Measurements from ENCODE around the gene CXCR5. TPM values are rescaled to one million over a fixed set of nuclear protein-coding genes. Genes with fewer than 3 reads are reported as not detected.

Gene CXCR5
- total and polyA plus RNA-seq, 4 donors, result 0.06 to 0.92 TPM; not detected in 2

DNA sequence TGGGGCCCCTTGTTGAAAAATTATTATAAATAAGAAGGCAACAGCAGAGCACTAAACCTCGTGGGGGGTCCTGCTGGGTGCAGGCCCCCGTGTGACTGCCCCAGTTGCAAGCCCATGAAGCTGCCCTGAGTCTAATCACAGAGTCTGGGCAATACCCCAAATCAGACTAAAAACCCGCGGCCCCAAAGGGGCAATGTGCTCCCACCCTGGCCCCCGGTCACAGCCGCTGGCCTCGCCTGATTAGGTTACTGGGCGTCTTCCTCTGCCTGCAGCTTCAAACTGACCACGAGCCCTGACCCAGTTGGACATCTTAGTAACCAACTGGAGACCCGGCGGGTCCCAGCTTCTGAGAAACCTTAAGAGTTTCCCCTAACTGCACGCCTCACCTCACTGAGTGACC, 1.6 kb downstream of the CXCR5 start (continued):
- TF ChIP-seq, protein P1, sequence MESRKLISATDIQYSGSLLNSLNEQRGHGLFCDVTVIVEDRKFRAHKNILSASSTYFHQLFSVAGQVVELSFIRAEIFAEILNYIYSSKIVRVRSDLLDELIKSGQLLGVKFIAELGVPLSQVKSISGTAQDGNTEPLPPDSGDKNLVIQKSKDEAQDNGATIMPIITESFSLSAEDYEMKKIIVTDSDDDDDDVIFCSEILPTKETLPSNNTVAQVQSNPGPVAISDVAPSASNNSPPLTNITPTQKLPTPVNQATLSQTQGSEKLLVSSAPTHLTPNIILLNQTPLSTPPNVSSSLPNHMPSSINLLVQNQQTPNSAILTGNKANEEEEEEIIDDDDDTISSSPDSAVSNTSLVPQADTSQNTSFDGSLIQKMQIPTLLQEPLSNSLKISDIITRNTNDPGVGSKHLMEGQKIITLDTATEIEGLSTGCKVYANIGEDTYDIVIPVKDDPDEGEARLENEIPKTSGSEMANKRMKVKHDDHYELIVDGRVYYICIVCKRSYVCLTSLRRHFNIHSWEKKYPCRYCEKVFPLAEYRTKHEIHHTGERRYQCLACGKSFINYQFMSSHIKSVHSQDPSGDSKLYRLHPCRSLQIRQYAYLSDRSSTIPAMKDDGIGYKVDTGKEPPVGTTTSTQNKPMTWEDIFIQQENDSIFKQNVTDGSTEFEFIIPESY (IDR thresholded peaks at IDR 0.05), result no peak
- TF ChIP-seq GABPA (IDR thresholded peaks at IDR 0.05 in 1 of 2, conservative IDR thresholded peaks at IDR 0.05 in 1 of 2) (no peak), HNF4A (conservative IDR thresholded peaks at IDR 0.05) (no peak), JUND (IDR thresholded peaks at IDR 0.05) (no peak), NR2F2 (IDR thresholded peaks at IDR 0.05) (no peak), HNF4G (IDR thresholded peaks at IDR 0.05) (no peak)
- TF ChIP-seq, protein P2, sequence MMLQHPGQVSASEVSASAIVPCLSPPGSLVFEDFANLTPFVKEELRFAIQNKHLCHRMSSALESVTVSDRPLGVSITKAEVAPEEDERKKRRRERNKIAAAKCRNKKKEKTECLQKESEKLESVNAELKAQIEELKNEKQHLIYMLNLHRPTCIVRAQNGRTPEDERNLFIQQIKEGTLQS (IDR thresholded peaks at IDR 0.05), result no peak
- TF ChIP-seq, protein P3, sequence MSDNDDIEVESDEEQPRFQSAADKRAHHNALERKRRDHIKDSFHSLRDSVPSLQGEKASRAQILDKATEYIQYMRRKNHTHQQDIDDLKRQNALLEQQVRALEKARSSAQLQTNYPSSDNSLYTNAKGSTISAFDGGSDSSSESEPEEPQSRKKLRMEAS (IDR thresholded peaks at IDR 0.05), result no peak

DNA sequence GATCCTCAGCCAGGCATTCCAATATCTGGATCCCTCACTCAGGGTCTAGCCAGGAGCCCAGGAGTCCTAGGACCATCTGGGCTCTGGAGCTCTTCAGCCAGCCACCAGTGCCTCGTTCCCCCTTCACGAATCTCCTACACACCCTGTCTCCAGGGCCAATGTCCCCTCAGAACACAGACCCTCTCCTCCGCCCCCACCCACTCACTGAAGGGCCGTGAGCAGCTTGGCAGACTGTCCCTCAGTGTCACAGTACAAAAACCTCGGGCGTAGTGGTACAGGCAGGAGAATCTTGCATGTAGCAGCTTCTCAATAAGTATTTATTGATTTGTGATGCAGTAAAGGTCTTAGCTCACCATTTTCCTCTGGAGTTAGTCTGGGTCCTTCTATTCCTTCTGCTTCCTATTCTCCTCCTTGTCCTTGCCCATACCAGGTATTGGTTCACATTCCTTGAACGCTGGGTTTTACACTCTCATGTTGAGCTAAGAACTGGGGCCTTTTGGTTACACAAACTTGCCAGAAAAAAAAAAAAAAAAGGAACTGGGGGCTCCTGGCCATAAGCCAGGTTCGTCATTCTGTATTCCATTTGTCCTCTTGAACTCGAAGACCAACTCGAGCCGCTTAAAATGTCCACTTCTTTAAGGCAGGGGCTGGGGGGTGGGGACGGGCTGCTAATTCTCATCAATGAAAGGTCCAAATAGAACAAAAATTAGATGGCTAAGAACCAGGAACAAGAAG, 2.3 kb downstream of the CXCR5 start:
- no peak overlapping the region for H3K4me3 ChIP-seq (ENCODE audit: low read depth in 1 of 3, low read length in 3 of 3)
- no peaks in the 10 kb centered on the region for H3K9me3 ChIP-seq (ENCODE audit: control insufficient read depth in 4 of 4, low read length in 3 of 4)
- 76% methylated on average over 12 of the region's 12 CpGs for WGBS
- DNase-seq (ENCODE audit: low spot score), result no peak
- H3K36me3 ChIP-seq (ENCODE audit: control insufficient read depth in 4 of 4, insufficient read depth in 3 of 4, low read depth in 1 of 4, low read length in 3 of 4), result no peaks in the 10 kb centered on the region
- no peak overlapping the region for H3K9ac ChIP-seq (ENCODE audit: low read depth in 1 of 2, low read length in 2 of 2)
- no peak for TF ChIP-seq TAF1 (conservative IDR thresholded peaks at IDR 0.05)
- no peak for TF ChIP-seq RAD21 (IDR thresholded peaks at IDR 0.05)
- TF ChIP-seq JUND (IDR thresholded peaks at IDR 0.05), result no peak
- TF ChIP-seq, protein P4, sequence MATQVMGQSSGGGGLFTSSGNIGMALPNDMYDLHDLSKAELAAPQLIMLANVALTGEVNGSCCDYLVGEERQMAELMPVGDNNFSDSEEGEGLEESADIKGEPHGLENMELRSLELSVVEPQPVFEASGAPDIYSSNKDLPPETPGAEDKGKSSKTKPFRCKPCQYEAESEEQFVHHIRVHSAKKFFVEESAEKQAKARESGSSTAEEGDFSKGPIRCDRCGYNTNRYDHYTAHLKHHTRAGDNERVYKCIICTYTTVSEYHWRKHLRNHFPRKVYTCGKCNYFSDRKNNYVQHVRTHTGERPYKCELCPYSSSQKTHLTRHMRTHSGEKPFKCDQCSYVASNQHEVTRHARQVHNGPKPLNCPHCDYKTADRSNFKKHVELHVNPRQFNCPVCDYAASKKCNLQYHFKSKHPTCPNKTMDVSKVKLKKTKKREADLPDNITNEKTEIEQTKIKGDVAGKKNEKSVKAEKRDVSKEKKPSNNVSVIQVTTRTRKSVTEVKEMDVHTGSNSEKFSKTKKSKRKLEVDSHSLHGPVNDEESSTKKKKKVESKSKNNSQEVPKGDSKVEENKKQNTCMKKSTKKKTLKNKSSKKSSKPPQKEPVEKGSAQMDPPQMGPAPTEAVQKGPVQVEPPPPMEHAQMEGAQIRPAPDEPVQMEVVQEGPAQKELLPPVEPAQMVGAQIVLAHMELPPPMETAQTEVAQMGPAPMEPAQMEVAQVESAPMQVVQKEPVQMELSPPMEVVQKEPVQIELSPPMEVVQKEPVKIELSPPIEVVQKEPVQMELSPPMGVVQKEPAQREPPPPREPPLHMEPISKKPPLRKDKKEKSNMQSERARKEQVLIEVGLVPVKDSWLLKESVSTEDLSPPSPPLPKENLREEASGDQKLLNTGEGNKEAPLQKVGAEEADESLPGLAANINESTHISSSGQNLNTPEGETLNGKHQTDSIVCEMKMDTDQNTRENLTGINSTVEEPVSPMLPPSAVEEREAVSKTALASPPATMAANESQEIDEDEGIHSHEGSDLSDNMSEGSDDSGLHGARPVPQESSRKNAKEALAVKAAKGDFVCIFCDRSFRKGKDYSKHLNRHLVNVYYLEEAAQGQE (IDR thresholded peaks at IDR 0.05), result no peak
- TF ChIP-seq, protein P3 (IDR thresholded peaks at IDR 0.05), result no peak
- TF ChIP-seq NR2F2 (IDR thresholded peaks at IDR 0.05), result no peak
- no peak for TF ChIP-seq RXRA (IDR thresholded peaks at IDR 0.05)
- no peak overlapping the region for H3K27ac ChIP-seq (ENCODE audit: low read depth in 1 of 2, low read length in 2 of 2)
- H3K27me3 ChIP-seq (ENCODE audit: control insufficient read depth in 4 of 4, insufficient read depth in 4 of 4, low read length in 3 of 4), result no peaks in the 10 kb centered on the region
- peaks cover 0 to 14% (median 5%) of the 10 kb centered on the region in 4 donors for H3K4me1 ChIP-seq (ENCODE audit: control insufficient read depth in 4 of 4, insufficient read depth in 4 of 4, low read length in 3 of 4)

DNA sequence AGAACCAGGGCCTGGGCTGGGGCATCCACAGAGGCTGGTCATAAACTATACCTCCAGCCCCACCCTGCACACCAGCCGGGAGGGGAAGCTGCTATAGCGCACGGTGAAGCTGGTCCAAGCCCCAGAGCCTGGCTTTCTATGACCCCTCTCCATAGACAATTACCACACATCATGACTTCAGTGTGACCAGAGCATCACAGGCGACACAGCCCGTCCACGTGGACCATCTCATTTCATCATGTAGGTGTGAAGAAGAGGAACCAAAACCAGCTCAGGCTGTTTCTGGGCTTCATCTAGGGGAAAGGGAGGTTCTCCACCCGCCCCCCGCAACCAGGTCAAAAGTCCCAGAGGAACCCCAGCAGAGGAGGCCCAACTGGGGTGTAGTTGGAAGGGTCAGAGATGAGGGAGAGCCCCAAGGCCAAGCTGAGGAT, 3.0 kb downstream of the CXCR5 start:
- 92% methylated on average over 8 of the region's 8 CpGs for WGBS
- H3K36me3 ChIP-seq (ENCODE audit: control insufficient read depth in 4 of 4, insufficient read depth in 3 of 4, low read depth in 1 of 4, low read length in 3 of 4), result no peaks in the 10 kb centered on the region
- no peaks in the 10 kb centered on the region for H3K27me3 ChIP-seq (ENCODE audit: control insufficient read depth in 4 of 4, insufficient read depth in 4 of 4, low read length in 3 of 4)
- peaks cover 0 to 14% (median 5%) of the 10 kb centered on the region in 4 donors for H3K4me1 ChIP-seq (ENCODE audit: control insufficient read depth in 4 of 4, insufficient read depth in 4 of 4, low read length in 3 of 4)
- TF ChIP-seq, protein P1 (IDR thresholded peaks at IDR 0.05), result no peak
- TF ChIP-seq NR2F2 (IDR thresholded peaks at IDR 0.05) (no peak), HNF4A (conservative IDR thresholded peaks at IDR 0.05) (no peak), HNF4G (IDR thresholded peaks at IDR 0.05) (no peak), RAD21 (IDR thresholded peaks at IDR 0.05) (no peak), FOXA2 (IDR thresholded peaks at IDR 0.05) (no peak), FOXA1 (IDR thresholded peaks at IDR 0.05) (no peak), JUND (IDR thresholded peaks at IDR 0.05) (no peak), GABPA (IDR thresholded peaks at IDR 0.05 in 1 of 2, conservative IDR thresholded peaks at IDR 0.05 in 1 of 2) (no peak), EGR1 (IDR thresholded peaks at IDR 0.05; ENCODE audit: low read depth in 2 of 2) (no peak), RXRA (IDR thresholded peaks at IDR 0.05) (no peak), TAF1 (conservative IDR thresholded peaks at IDR 0.05) (no peak), SP1 (IDR thresholded peaks at IDR 0.05) (no peak)
- TF ChIP-seq, protein P3 (IDR thresholded peaks at IDR 0.05), result no peak
- TF ChIP-seq, protein P2 (IDR thresholded peaks at IDR 0.05), result no peak
- H3K9ac ChIP-seq (ENCODE audit: low read depth in 1 of 2, low read length in 2 of 2), result no peak overlapping the region
- no peak overlapping the region for H3K4me3 ChIP-seq (ENCODE audit: low read depth in 1 of 3, low read length in 3 of 3)
- no peak overlapping the region for H3K27ac ChIP-seq (ENCODE audit: low read depth in 1 of 2, low read length in 2 of 2)
- H3K9me3 ChIP-seq (ENCODE audit: control insufficient read depth in 4 of 4, low read length in 3 of 4), result no peaks in the 10 kb centered on the region
- DNase-seq (ENCODE audit: low spot score), result no peak

All from liver (tissue), 9 donors.